GM18519 (cell line): ENCODE results near the gene EFNA5.
"Not testable (repeated sequence)": the region's sequence is repeated elsewhere in the genome, so short reads cannot be mapped to it uniquely, and the experiment has no call there.

Source experiments
- ATAC-seq: cut with Tn5 transposase; IDR thresholded peaks from one replicate; pipeline ENCODE4 v1.9.1; 2021; ENCODE audit warnings: mild to moderate bottlenecking, moderate library complexity; ENCODE audit not compliant: unreplicated experiment, low FRiP score

EFNA5 gene

DNA sequence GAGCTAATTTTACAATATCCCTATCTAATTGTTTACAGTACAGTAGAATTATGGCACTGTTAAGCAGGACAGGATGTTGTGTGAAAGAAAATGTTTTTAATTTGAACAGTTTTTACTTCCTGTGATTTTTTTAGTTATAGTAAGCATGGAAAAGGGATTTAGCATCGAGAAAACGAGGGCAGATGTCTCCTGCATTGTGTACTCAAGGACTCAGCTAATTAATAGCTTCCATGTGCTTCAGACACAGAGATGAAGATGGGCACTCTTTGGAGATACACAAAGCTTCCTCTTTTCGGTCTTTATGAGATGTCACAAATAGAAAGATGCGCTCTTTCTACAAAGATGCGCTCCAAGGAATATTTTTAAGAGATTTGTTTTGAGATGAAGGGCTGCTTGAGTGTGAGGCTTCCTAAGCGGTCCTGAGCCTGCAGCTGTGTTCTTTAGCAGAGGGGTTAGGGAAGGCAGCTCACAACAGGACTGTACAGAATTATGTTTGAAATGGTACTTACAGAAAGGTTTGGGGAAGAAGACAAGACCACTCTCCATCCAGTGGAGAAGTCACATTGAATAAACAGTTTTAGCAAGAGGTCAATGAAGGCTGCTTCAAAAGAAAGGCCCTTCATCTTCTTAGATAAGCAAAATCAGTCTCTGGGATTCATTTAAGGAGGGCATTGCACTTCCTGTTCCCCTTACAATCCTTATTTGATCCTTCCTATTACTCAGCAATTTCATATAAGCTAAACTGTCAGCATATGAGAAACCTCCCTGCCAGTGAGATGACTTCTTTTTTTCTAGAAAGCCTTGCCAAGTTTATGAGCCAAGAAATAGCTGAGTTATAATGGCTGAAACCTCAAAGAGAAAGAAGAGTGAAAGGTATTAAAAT is 311.5 kb downstream of the EFNA5 start:
- ATAC-seq: no peak

- ATAC-seq: no peak
Measured at GRCh38 chr5:107356891-107357290, 313.8 kb downstream of the EFNA5 start.

DNA sequence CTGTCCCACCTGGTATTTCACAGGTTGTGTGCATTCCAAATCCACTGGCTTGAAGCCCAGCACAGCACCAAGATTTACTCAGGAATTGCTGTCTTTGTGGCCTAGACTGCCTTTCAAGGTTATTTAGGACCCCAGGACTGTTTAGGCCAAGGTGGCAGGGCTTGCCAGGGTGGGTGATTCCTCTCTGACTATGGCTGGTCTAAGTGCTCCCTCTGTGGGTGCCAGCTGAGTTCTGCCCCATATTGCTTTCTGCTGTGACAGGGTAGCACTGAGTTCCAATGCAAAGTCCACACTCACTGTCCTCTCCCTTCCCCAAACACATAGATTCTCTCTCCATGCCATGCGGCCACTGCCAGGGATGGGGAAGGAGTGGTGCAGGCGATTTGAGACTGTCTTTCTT is 318.2 kb downstream of the EFNA5 start:
- no peak for ATAC-seq

DNA sequence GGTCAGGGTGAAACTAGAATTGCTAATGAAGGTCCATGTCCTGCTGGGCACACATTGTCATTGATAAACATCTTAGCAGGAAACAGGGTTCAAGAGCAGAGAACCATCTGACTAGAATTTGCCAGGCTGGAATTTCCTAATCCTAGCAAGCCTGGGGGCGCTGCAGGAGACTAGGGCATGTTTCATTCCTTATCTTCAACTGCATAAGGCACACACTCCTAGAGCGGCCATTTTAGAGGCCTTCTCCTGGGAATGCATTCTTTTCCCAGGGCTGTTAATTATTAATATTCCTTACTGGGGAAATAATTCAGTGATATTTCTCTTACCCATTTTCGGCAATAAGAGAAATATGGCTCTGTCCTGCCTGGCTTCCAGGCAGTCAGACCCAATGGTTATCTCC is 324.2 kb downstream of the EFNA5 start:
- ATAC-seq: not testable (repeated sequence)

DNA sequence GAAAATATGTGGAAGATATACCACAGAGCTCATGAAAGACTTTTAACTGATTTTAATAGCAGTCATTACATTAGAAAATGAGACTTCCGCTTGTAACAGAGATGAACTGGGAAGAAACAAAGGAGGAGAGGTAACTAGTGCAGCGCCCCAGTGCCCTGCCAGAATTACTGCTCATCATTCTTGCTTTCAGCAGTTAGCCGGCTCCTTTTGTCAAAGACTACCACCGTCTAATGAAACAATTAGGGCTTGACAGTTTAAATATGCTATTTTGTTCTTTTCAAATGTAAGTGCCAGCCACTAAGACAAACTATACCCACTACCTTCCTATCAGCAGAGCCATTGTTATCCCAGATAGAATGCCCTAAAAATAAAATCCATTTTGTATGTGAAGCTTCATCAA is 328.4 kb downstream of the EFNA5 start:
- ATAC-seq: no peak

GRCh38 chr5:107341376-107342084 is 329.2 kb downstream of the EFNA5 start:
- no peak for ATAC-seq

GRCh38 chr5:107340631-107341030 is 330.1 kb downstream of the EFNA5 start:
- no peak for ATAC-seq

- ATAC-seq: no peak
Measured at GRCh38 chr5:107338335-107338734, 332.4 kb downstream of the EFNA5 start.

DNA sequence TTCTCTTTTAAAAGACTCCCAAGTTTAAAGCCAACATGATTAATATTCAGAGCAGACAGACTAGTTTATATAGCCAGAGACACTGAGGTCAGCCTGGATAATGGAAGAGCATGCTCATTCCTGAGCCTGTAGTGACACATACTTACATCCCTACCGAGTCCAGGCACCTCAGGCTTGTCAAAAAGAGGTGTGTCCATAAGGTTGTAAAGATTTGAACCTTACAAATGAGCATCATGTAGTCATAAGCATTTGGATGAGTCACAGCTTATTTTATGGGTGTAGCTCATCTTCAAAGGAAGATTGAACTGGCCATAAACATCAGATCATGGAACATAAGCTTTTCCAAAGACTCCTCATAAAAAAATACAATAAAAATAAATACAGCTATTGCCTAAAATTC is 333.5 kb downstream of the EFNA5 start:
- ATAC-seq: no peak

DNA sequence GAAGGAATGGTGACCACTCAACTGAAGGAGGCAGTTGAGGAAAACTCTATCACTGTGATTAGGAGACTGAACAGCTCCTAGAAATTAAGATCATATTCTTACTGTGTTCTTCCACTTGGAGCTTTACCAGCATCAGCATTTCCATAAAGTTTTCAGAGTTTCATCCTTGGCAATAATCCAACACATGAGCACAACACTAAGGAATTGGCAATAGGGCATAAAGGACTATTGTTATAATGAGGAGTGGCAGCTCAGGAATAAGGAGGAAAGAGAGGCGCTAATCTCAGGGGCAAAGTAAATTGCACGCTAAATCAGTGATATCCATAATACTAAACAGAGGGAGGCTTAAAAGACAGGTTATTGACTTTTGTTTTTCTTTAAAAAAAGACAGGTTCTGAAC is 338.9 kb downstream of the EFNA5 start:
- ATAC-seq: no peak

DNA sequence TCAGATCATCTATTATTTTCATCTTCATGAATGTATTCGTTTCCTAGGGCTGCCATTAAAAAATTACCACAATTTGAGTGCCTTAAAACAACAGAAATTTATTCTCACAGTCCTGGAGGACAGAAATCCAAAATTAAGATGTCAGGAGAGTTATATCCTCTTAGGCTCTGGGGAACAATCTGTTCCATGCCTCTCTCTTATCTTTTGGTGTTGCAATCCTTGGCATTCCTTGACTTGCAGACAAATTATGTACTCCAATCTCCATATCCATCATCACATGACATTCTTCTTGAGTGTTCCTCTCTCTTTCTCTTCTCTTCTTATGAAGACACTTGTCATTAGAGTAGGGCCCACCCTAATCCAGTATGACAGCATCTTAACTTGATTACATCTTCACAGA is 339.4 kb downstream of the EFNA5 start:
- no peak for ATAC-seq

GRCh38 chr5:107330903-107331302 is 339.8 kb downstream of the EFNA5 start:
- ATAC-seq: no peak

GRCh38 chr5:107329850-107330249 is 340.9 kb downstream of the EFNA5 start:
- no peak for ATAC-seq
